GDM1 (cell line): ENCODE results near the gene SURF4.

Experiments
- DNase-seq: peaks from one replicate; lab custom pipeline; 2025; lab: John Stamatoyannopoulos, UW

The SURF4 gene

GRCh38 chr9:133374612-133375115 is 1.2 kb downstream of the SURF4 start:
- no peak for DNase-seq

GRCh38 chr9:133372144-133372543 is 3.7 kb downstream of the SURF4 start:
- no peak for DNase-seq

GRCh38 chr9:133371261-133371711 is 4.6 kb downstream of the SURF4 start:
- DNase-seq, result no peak

GRCh38 chr9:133370685-133371084 is 5.2 kb downstream of the SURF4 start:
- DNase-seq, result no peak

- no peak for DNase-seq
Measured at GRCh38 chr9:133369933-133370332, 5.9 kb downstream of the SURF4 start.

GRCh38 chr9:133369422-133369821 is 6.4 kb downstream of the SURF4 start:
- DNase-seq, result no peak

GRCh38 chr9:133368249-133368881 is 7.5 kb downstream of the SURF4 start:
- DNase-seq, result no peak

- no peak for DNase-seq
Measured at GRCh38 chr9:133367778-133368177, 8.1 kb downstream of the SURF4 start.

GRCh38 chr9:133367221-133367620 is 8.6 kb downstream of the SURF4 start:
- no peak for DNase-seq

- no peak for DNase-seq
Measured at GRCh38 chr9:133366435-133366834, 9.4 kb downstream of the SURF4 start.

GRCh38 chr9:133362359-133363044 is 13.4 kb downstream of the SURF4 start:
- DNase-seq, result no peak

- no peak for DNase-seq
Measured at GRCh38 chr9:133361507-133362092, 14.3 kb downstream of the SURF4 start.

GRCh38 chr9:133360400-133361393 is 15.2 kb downstream of the SURF4 start:
- DNase-seq, result no peak

- DNase-seq, result no peak
Measured at GRCh38 chr9:133359399-133360175, 16.3 kb downstream of the SURF4 start.

GRCh38 chr9:133357656-133358055 is 18.2 kb downstream of the SURF4 start:
- DNase-seq, result no peak

- DNase-seq, result peak; percentile 29
Measured at GRCh38 chr9:133356391-133357091, 19.3 kb downstream of the SURF4 start, which contains the start of the genes SURF1 and SURF2. TSS of gene SURF1 (minus strand) at chr9:133356487. CDS start at chr9:133356453, 34 bp downstream. TSS of gene SURF2 (plus strand) at chr9:133356550. CDS start at chr9:133356593, 43 bp downstream.

- no peak for DNase-seq
Measured at GRCh38 chr9:133355881-133356357, 19.9 kb downstream of the SURF4 start.

GRCh38 chr9:133354766-133355165 is 21.1 kb downstream of the SURF4 start:
- DNase-seq, result no peak

GRCh38 chr9:133353548-133353947 is 22.3 kb downstream of the SURF4 start:
- DNase-seq, result no peak
